Cardiac fibroblast (primary cell): Measurements from ENCODE around the gene MAPKAPK3.

Source experiments
- DNase-seq, 2 donors: peaks; one replicate each; pipeline versions ENCODE4 v3.0.0 to v3.0.0-alpha.2; 2010; ENCODE audit warnings: low read depth in 2 of 2
- H3K4me3 ChIP-seq, 2 donors: replicated peaks in 1 of 2; 1 replicate in 1 of 2; 2 replicates in 1 of 2; pipeline ENCODE4 v1.5.1; 2011; ENCODE audit warnings: low read depth in 2 of 2, low read length in 2 of 2, mild to moderate bottlenecking in 2 of 2, moderate library complexity in 1 of 2
- CTCF ChIP-seq: IDR thresholded peaks from one replicate; pipeline ENCODE4 v1.5.1; 2011; ENCODE audit warnings: low read depth, mild to moderate bottlenecking, low read length, inconsistent platforms

MAPKAPK3 gene

GRCh38 chr3:50617096-50617791, at the start of gene MAPKAPK3:
MAPKAPK3 (plus strand) TSS chr3:50617151; CDS start chr3:50617566, 415 bp downstream.
- peak in 1 of 2 donors; percentile 13 for DNase-seq

GRCh38 chr3:50567386-50568167, 49.4 kb upstream of the MAPKAPK3 start, which contains the start of gene C3orf18:
C3orf18 (minus strand) TSS chr3:50567747; CDS start chr3:50565699, 2,048 bp downstream.
- peak within 1 kb of the TSS; percentile 50 to 57 for H3K4me3 ChIP-seq
- DNase-seq, result peak; percentile 91 to 93
- TF ChIP-seq CTCF, result no peak

More at GRCh38 chr3:50617096-50617791, at the start of gene MAPKAPK3:
- TF ChIP-seq CTCF, result no peak
- peak within 1 kb of the TSS; percentile 81 to 87 for H3K4me3 ChIP-seq

- no peak for TF ChIP-seq CTCF
- peak; percentile 96 to 97 for DNase-seq
These were observed 47.8 kb upstream of the MAPKAPK3 start, which contains the start of gene HEMK1 for GRCh38 chr3:50568947-50569749. HEMK1 (plus strand) TSS chr3:50569522; CDS start chr3:50571105, 1,583 bp downstream.

GRCh38 chr3:50570508-50571279, 46.3 kb upstream of the MAPKAPK3 start:
- DNase-seq, result no peak
- no peak overlapping the region for H3K4me3 ChIP-seq
- TF ChIP-seq CTCF, result no peak

More at GRCh38 chr3:50568947-50569749, 47.8 kb upstream of the MAPKAPK3 start, which contains the start of gene HEMK1:
- H3K4me3 ChIP-seq, result peak within 1 kb of the TSS; percentile 76 to 99

- no peak for TF ChIP-seq CTCF
- no peak overlapping the region for H3K4me3 ChIP-seq
- DNase-seq, result no peak
These were observed 45.5 kb upstream of the MAPKAPK3 start for GRCh38 chr3:50571486-50571885.
